ENCODE results near the gene NYNRIN.

- TF ChIP-seq CTCF (conservative IDR thresholded peaks at IDR 0.05; ENCODE audit: low read length) (no peak), EZH2phosphoT487 (IDR thresholded peaks at IDR 0.05; ENCODE audit: borderline replicate concordance) (no peak)
Measured at GRCh38 chr14:24368212-24368561, 30.6 kb upstream of the NYNRIN start.

All from Loucy (cell line).